Adrenal gland (tissue), 5 donors: ENCODE measurements around the gene SGSH.

Experiments
- CTCF ChIP-seq, 6 experiments: fragments of 450-650 bp in 4 of 6; fragments of 200-600 bp in 2 of 6; sonication (generic) in 1 of 6; IDR thresholded peaks; 1 replicate in 5 of 6; 2 replicates in 1 of 6; pipeline versions ENCODE4 v1.5.1 to v1.8.0; 2016 to 2021; ENCODE audit warnings: antibody characterized with exemption in 6 of 6, mild to moderate bottlenecking in 2 of 6, moderate library complexity in 1 of 6
- POLR2A ChIP-seq, 2 donors: fragments of 450-650 bp; IDR thresholded peaks; one replicate each; pipeline ENCODE4 v1.6.1; 2017; ENCODE audit warnings: antibody characterized with exemption in 2 of 2, mild to moderate bottlenecking in 2 of 2, moderate library complexity in 1 of 2
- donor health status: DM: no; HTN: no; CAD: no.

GRCh38 chr17:80189611-80190010, 30.5 kb downstream of the SGSH start:
- TF ChIP-seq CTCF (IDR thresholded peaks at IDR 0.05) (no peak), POLR2A (IDR thresholded peaks at IDR 0.05) (no peak)
